HG03060 (cell line): ENCODE data around the gene GPR78.

Experiments
- ATAC-seq: cut with Tn5 transposase; IDR thresholded peaks from one replicate; pipeline ENCODE4 v1.9.1; 2021; ENCODE audit warnings: low read depth, moderate number of reproducible peaks; ENCODE audit not compliant: unreplicated experiment

Gene GPR78

DNA sequence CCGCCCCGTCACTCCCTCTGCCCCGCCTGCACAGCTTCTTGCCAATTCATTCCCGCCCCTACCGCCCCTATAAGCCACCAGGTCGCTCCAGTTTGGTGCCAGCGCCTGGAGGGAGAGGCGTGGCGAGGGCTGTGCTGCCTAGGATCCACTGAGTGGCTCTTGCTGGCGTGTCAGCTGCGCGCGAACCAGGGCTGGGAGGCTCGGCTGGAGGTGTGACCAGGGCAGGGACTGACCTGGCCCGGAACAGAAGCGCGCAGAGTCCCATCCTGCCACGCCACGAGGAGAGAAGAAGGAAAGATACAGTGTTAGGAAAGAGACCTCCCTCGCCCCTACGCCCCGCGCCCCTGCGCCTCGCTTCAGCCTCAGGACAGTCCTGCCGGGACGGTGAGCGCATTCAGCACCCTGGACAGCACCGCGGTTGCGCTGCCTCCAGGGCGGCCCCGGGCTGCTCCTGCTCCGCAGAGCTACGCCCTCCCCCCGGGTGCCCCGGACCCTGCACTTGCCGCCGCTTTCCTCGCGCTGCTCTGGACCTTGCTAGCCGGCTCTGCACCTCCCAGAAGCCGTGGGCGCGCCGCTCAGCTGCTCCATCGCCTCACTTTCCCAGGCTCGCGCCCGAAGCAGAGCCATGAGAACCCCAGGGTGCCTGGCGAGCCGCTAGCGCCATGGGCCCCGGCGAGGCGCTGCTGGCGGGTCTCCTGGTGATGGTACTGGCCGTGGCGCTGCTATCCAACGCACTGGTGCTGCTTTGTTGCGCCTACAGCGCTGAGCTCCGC, at the start of gene GPR78:
Gene GPR78, plus strand, starts transcription at position 72 of the 773 bp plus-strand sequence. Its CDS starts 591 bp downstream, at position 663.
- ATAC-seq, result no peak

- no peak for ATAC-seq
Observed at GRCh38 chr4:8532245-8532781, 47.9 kb upstream of the GPR78 start.

GRCh38 chr4:8533274-8533865, 46.8 kb upstream of the GPR78 start:
- ATAC-seq, result no peak

- ATAC-seq, result peak; percentile 75
Observed at GRCh38 chr4:8534129-8534528, 46.1 kb upstream of the GPR78 start.

DNA sequence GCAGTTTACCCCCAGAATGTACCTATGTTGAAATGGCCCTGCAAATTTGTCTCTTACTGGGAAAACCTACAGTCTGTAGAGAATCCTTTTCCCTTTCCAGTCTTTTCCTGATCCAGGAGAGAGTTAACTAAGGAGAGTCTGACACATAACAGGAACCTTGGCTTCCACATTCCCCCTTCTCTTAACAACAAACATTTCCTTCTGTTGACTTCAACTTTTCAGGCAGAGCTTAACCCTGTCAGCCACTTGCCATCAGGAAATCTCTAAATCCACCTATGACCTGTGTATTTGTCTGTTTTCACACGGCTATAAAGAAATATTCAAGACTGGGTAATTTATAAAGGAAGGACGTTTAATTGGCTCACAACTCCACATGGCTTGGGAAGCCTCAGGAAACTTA, 45.6 kb upstream of the GPR78 start:
- no peak for ATAC-seq

DNA sequence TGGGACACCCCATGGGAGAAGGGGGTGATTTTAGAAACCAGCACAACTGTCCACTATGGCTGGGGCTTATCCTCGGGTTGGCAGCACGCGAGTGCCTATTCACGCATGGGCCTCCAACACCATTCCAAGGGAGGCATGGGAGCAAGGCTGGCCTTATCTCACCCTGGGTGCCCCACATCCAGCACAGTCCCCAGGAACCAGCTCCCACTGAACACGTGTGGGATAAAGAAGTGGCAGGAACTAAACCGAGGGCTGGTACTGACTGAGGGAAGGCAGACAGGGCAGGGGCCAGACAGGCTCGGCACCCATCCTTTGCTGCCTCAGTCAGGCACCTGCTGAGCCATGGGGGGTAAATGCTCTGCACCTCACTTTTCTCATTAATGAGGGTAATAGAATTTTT, 43.7 kb upstream of the GPR78 start:
- no peak for ATAC-seq

DNA sequence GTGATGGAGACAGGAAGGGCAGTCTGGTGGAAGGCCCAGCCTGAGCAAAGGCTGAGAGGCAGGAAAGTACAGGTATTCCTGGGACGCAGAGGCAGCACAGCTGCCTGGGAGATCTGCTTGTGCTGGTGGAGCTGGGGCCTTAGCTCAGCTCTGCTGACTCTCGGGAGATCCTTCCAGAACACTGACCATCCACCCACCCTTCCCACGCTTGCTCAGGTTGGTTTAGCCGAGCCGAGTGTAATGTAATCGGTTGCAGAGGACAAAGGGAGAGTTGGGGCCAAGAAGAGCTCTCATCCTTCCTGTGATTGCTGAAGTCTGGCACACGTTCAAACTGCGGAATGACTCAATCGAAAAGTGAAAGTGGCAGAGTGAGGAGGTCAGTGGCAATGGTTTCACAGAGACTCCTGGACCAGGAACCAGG, 43.1 kb upstream of the GPR78 start:
- no peak for ATAC-seq

- ATAC-seq, result no peak
Observed at GRCh38 chr4:8538076-8538702, 42.0 kb upstream of the GPR78 start.

- ATAC-seq, result no peak
Observed at GRCh38 chr4:8538703-8539567, 41.3 kb upstream of the GPR78 start.

DNA sequence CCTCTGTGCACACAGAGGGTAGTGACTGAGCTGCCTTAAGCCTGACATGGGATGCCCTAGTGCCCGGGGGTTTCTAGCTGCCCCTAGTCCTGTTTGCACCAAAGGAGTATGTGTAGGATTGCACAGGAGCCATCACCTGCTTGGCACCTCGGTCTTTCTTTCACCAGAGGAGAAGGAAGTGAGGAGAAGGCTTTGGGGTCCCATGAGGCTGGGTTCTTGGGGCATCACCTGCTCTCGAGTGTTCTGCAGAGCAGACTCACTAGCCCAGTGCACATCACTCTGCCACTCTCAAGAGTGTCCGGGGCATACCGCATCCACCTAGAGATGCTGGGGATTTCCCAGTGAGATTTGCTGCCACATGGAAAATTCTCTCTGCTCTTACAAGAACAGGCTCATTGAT, 40.5 kb upstream of the GPR78 start:
- ATAC-seq, result no peak

DNA sequence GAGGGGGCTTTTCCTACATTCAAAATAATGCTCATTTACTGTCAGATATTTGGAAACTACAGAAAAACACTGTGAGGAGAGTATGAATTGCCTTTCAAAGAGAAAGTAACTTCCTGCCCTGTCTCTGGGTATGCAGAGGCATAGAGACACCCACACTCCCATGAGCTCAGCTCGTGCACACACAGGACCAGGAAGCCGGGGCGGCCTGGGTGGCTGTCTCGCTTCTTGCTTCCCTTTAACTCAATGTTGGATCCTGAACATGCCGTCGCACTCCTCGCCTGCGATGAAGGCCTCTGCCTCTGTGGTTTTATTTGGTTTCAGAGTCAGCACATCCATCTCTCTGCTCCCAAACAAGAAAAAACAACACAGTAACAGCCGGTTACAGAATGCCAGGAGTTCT, 40.1 kb upstream of the GPR78 start:
- ATAC-seq, result no peak

DNA sequence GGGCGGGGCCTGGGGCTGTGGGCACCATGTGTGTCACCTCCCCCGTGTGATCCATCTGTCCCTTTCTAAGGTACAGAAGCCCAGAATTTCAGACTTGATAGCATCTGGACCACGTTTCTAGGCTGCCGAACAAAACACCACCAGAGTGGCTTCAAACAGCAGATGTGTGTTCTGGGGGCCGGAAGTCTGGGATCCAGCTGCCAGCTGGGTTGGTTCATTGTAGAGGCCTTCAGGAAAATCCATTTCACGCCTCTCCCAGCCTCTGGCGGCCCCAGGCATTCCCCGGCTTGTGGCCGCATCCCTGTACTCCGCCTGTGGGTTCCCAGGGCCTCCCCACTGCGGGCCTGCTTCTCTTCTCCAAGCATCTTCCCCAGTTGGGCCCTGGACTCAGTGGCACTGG, 39.6 kb upstream of the GPR78 start:
- no peak for ATAC-seq

DNA sequence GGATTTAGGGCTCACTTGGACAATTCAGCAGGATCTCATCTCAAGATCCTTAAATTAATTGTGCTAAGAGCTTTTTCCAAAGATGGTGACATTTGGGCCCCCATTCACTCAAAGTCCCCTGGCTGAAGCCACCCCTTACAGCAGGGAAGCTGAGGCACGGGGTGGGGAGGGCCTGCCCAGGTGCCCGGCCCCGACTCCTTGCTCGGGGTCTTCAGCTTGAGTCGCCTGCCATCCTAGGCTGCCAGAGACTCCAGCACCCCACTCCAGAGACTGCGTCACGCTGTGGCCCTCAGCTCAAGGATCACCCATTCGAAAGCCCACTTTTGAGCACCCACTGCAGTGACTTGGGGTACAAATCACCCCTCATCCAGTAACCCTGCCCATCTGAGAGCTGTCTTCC, 39.2 kb upstream of the GPR78 start:
- no peak for ATAC-seq

DNA sequence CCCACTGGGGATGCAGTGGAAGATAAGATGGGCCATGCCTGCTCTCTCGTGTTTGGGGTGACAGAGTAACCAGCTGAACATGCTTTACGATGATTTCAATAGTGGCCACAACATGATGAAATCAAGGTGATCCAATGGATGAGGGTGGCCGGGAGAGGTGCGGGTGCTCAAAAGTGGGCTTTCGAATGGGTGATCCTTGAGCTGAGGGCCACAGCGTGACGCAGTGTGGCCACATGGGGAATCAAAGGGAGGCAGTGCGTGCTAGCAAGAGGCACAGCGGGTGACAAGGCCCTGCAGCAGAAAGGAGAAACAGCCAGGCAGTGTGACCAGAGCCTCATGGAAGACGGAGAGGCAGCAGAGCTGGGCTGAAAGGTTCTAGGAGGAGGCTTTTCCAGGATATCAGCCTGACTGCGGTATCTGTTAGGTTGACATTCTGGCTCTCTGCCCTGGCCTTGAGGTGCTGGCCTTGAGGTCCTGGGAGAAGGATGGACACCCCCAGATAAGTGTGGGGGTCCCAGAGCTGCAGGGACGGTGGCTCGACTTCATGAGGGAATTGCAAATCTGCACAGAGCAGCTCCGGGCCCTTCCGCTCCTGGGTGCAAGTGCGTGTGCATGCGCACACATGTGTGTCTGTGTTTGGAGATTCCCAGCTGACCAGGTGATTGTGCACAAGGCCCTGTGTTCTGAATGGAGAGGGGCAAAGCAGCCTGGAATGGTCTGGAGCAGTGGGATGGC, 38.0 kb upstream of the GPR78 start:
- ATAC-seq, result no peak

DNA sequence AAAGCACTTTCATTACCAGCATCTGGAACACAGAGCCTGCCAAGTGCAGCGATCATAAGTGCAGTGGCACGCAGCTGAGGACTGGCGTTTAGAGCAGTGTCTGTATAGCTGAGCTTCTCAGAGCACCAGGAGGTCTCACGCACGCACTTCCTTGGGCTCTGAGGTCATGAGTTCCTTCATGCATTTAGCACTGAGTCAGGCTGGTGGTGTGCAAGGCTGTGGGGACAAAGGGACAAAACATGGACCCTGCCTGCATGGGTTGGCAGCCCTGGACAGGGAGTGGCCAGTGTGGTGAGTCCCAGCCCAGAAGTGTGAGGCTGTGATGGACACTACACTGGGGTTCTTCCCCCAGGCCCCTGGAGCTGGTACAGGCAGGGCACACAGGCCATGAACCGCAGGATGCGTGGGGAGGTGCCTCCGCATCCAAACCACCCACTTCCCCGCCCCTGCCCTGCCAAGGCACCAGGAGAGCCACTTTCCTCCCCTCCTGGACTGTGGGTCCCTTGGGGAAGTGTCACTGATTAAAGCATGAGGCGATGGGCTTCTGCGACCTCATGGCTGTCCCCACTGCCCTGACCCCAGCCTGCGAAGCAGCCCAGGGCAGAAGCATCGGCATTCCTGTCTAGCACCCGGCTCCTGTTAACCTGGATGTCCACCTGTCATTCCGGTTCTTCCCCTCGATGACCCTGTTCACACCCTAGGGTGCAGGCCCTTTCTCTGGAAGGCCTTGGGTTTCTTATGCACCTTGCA, 37.2 kb upstream of the GPR78 start:
- no peak for ATAC-seq

DNA sequence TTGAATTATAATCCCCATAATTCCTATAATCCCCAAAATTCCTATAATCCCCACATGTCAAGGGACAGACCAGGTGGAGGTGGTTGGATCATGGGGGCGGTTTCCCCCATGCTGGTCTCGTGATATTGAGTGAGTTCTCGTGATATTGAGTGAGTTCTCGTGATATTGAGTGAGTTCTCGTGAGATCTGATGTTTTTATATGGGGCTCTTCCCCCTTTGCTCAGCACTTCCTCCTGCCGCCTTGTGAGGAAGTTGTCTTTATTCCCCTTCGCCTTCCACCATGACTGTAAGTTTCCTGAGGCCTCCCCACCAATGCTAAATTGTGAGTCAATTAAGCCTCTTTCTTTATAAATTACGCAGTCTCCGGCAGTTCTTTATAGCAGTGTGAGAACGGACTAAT, 36.6 kb upstream of the GPR78 start:
- ATAC-seq, result no peak

DNA sequence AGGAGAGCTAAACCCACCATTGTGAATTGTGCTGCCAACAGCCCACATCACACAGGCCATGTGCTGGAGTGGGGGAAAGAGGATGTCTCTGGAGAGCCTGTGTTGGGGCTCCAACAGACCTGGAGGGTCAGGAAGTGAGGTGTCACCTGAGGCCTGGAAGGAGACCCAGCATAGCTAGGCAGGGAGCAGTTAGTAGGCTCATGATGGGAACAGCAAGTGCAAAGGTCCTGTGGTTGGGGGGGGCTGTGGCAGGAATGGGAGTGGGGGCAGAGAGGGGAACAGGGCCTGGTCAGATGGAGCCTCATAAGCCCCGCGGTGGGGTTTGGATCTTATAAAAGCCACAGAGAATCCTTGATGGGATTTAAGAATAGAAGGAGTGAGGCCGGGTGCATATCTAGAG, 35.9 kb upstream of the GPR78 start:
- no peak for ATAC-seq

GRCh38 chr4:8544741-8545438, 35.3 kb upstream of the GPR78 start:
- ATAC-seq, result no peak

GRCh38 chr4:8545439-8545765, 34.8 kb upstream of the GPR78 start:
- no peak for ATAC-seq
